Caco-2 (cell line): ENCODE measurements around the gene CFAP299. TPM values are rescaled to one million over a fixed set of nuclear protein-coding genes. Genes with fewer than 3 reads are reported as not detected.

Experiments
- BruUV-seq: library from RNA; stranded (reverse); fragments of 400-500 nt; replicated peaks from 2 replicates; lab custom pipeline; 2021; lab: Mats Ljungman, UMichigan
- CTCF ChIA-PET: fragments of 300-600 bp; sonication (Branson Sonifier 250); formaldehyde crosslinking; loops from one replicate; lab custom pipeline; 2022; ENCODE audit warnings: antibody characterized with exemption; lab: Charles Lee
- POLR2A ChIA-PET: fragments of 300-600 bp; sonication (Branson Sonifier 250); formaldehyde crosslinking; loops from one replicate; lab custom pipeline; 2022; ENCODE audit warnings: antibody characterized with exemption; lab: Charles Lee
- DNase-seq, 2 experiments: peaks; one replicate each; pipeline versions ENCODE4 v3.0.0 to v3.0.0-alpha.2; 2020 to 2022
- H3K27me3 ChIP-seq: replicated peaks from 2 replicates; pipeline ENCODE4 v1.6.0; 2011; ENCODE audit warnings: low read length; ENCODE audit not compliant: control insufficient read depth, insufficient read depth
- H3K36me3 ChIP-seq: 2 replicates; pipeline ENCODE4 v1.5.1; 2011; ENCODE audit warnings: low read length; ENCODE audit not compliant: control insufficient read depth, insufficient read depth
- H3K4me1 ChIP-seq: fragments of 250-450 bp; sonication (Bioruptor Pico); 2 replicates; pipeline ENCODE4 v1.5.1; 2020; ENCODE audit warnings: mild to moderate bottlenecking
- H3K4me3 ChIP-seq: 2 replicates; pipeline ENCODE4 v1.5.1; 2011; ENCODE audit warnings: low read depth, mild to moderate bottlenecking, control low read depth, low read length
- H3K9me3 ChIP-seq: fragments of 250-450 bp; sonication (Bioruptor Pico); 2 replicates; pipeline ENCODE4 v1.5.1; 2020; ENCODE audit warnings: mild to moderate bottlenecking, moderate library complexity
- H3K27ac Mint-ChIP-seq: one replicate; pipeline ENCODE4 v1.8.0; 2022; ENCODE audit warnings: mixed read lengths; ENCODE audit not compliant: unreplicated experiment
- H3K27me3 Mint-ChIP-seq: one replicate; pipeline ENCODE4 v1.8.0; 2022; ENCODE audit warnings: mixed read lengths; ENCODE audit not compliant: insufficient read depth, unreplicated experiment
- H3K36me3 Mint-ChIP-seq: one replicate; pipeline ENCODE4 v1.8.0; 2022; ENCODE audit warnings: mild to moderate bottlenecking, mixed read lengths; ENCODE audit not compliant: insufficient read depth, unreplicated experiment
- H3K4me1 Mint-ChIP-seq: one replicate; pipeline ENCODE4 v1.8.0; 2022; ENCODE audit warnings: low read depth, mixed read lengths; ENCODE audit not compliant: unreplicated experiment
- H3K4me3 Mint-ChIP-seq: one replicate; pipeline ENCODE4 v1.8.0; 2022; ENCODE audit warnings: mild to moderate bottlenecking, moderate library complexity, mixed read lengths; ENCODE audit not compliant: unreplicated experiment
- H3K9me3 Mint-ChIP-seq: one replicate; pipeline ENCODE4 v1.8.0; 2022; ENCODE audit warnings: mixed read lengths; ENCODE audit not compliant: unreplicated experiment
- intact Hi-C: fragments of 100-400 bp; cut with micrococcal nuclease; formaldehyde crosslinking; loops from one replicate; pipeline ENCODE4 v1.10.0; 2022; ENCODE audit not compliant: unreplicated experiment
- total RNA-seq: library from RNA; stranded (reverse); gene quantifications from 2 replicates; pipeline ENCODE4 v1.2.3, GENCODE V29; 2022
- TF ChIP-seq, protein P1 (sequence below), 2 experiments: fragments of 200-600 bp in 1 of 2; IDR thresholded peaks; 1 replicate in 1 of 2; 2 replicates in 1 of 2; pipeline versions ENCODE4 v1.5.1 to v1.8.0; 2011 to 2022; ENCODE audit warnings: antibody characterized with exemption in 1 of 2, control low read depth in 1 of 2, inconsistent platforms in 1 of 2, low read depth in 1 of 2, low read length in 1 of 2, mild to moderate bottlenecking in 1 of 2, moderate library complexity in 1 of 2; ENCODE audit not compliant: insufficient read depth in 1 of 2, severe bottlenecking in 1 of 2, unreplicated experiment in 1 of 2

The CFAP299 gene
- total RNA-seq, 1 experiment from 2014 or later: not detected

DNA sequence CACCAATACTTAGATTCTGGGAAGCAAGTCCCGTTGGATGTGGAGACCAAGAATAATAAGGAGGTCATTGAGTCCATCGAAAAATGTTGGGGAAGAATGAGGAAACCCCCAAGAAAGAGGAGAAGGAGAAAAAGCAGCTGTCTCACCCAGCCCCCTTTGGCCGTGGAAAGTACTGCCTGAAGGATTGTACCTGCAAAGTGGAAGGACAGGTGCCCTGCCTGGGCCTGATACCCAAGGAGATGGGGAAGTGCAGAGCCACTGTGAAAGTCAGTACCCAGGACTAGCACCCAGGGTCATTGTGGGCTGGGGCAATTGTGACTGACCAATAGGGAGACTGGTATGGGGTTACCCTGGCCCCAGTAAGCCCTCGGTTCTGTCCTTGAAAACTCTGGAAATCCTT, 13.8 kb upstream of the CFAP299 start:
- intact Hi-C loops: no loop called here
- no peak for DNase-seq
- no peak overlapping the region for H3K4me3 Mint-ChIP-seq
- ChIA-PET POLR2A (no interaction called here), CTCF (no interaction called here)
- no peak overlapping the region for H3K27ac Mint-ChIP-seq
- no peaks in the 10 kb centered on the region for H3K4me1 Mint-ChIP-seq
- peaks cover 7% of the 10 kb centered on the region for H3K27me3 Mint-ChIP-seq
- no TSS peak for BruUV-seq
- TF ChIP-seq, protein P1, sequence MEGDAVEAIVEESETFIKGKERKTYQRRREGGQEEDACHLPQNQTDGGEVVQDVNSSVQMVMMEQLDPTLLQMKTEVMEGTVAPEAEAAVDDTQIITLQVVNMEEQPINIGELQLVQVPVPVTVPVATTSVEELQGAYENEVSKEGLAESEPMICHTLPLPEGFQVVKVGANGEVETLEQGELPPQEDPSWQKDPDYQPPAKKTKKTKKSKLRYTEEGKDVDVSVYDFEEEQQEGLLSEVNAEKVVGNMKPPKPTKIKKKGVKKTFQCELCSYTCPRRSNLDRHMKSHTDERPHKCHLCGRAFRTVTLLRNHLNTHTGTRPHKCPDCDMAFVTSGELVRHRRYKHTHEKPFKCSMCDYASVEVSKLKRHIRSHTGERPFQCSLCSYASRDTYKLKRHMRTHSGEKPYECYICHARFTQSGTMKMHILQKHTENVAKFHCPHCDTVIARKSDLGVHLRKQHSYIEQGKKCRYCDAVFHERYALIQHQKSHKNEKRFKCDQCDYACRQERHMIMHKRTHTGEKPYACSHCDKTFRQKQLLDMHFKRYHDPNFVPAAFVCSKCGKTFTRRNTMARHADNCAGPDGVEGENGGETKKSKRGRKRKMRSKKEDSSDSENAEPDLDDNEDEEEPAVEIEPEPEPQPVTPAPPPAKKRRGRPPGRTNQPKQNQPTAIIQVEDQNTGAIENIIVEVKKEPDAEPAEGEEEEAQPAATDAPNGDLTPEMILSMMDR (IDR thresholded peaks at IDR 0.05; ENCODE audit: insufficient read depth in 1 of 2, low read depth in 1 of 2, low read length in 1 of 2, severe bottlenecking in 1 of 2, unreplicated experiment in 1 of 2): no peak
- no peaks in the 10 kb centered on the region for H3K36me3 Mint-ChIP-seq
- no peak overlapping the region for H3K4me3 ChIP-seq
- no peaks in the 10 kb centered on the region for H3K9me3 ChIP-seq
- no peaks in the 10 kb centered on the region for H3K4me1 ChIP-seq
- no peaks in the 10 kb centered on the region for H3K27me3 ChIP-seq
- H3K36me3 ChIP-seq: no peaks in the 10 kb centered on the region
- no peaks in the 10 kb centered on the region for H3K9me3 Mint-ChIP-seq

DNA sequence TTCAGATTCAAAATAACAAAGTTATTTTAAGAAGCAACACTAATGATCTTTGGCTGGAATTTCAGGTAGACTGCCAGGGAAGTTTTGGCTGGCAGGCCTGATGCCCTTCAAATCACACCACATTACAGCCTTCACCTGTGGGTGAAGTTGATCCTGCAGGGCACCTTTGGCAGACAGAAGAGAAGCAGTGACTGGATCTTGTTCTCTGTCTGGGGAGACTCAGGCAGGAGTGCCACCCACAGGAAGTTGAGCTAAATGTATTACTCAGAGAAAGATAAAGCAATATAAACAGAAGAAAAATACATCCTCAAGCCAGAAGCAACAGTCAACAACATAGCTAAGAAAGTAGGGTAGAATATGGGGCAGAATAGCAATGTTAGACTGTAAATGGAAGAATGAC, 12.8 kb upstream of the CFAP299 start:
- DNase-seq: no peak
- TF ChIP-seq, protein P1 (IDR thresholded peaks at IDR 0.05; ENCODE audit: insufficient read depth in 1 of 2, low read depth in 1 of 2, low read length in 1 of 2, severe bottlenecking in 1 of 2, unreplicated experiment in 1 of 2): no peak
- H3K36me3 ChIP-seq: no peaks in the 10 kb centered on the region
- Mint-ChIP-seq H3K27ac (no peak overlapping the region), H3K9me3 (no peaks in the 10 kb centered on the region), H3K27me3 (peaks cover 7% of the 10 kb centered on the region), H3K4me1 (no peaks in the 10 kb centered on the region), H3K36me3 (no peaks in the 10 kb centered on the region), H3K4me3 (no peak overlapping the region)
- H3K4me1 ChIP-seq: no peaks in the 10 kb centered on the region
- ChIA-PET CTCF (interaction anchor here (0.5 to 0.6 kb wide), 2 partner anchors 120 to 1383 kb away, joined by 3 to 4 read pairs; partner anchors contain the start of gene PAQR3), POLR2A (no interaction called here)
- no TSS peak for BruUV-seq
- intact Hi-C loops: no loop called here
- no peak overlapping the region for H3K4me3 ChIP-seq
- no peaks in the 10 kb centered on the region for H3K27me3 ChIP-seq
- no peaks in the 10 kb centered on the region for H3K9me3 ChIP-seq

GRCh38 chr4:80324171-80324570, 11.4 kb upstream of the CFAP299 start:
- H3K4me3 ChIP-seq: no peak overlapping the region

More at GRCh38 chr4:80324171-80324570, 11.4 kb upstream of the CFAP299 start:
- H3K9me3 Mint-ChIP-seq: no peaks in the 10 kb centered on the region
- no peaks in the 10 kb centered on the region for H3K9me3 ChIP-seq
- no TSS peak for BruUV-seq
- ChIA-PET CTCF (no interaction called here), POLR2A (no interaction called here)
- no peaks in the 10 kb centered on the region for H3K4me1 ChIP-seq
- H3K36me3 Mint-ChIP-seq: no peaks in the 10 kb centered on the region
- no peak overlapping the region for H3K27ac Mint-ChIP-seq
- no peak overlapping the region for H3K4me3 Mint-ChIP-seq
- peaks cover 7% of the 10 kb centered on the region for H3K27me3 Mint-ChIP-seq
- H3K27me3 ChIP-seq: no peaks in the 10 kb centered on the region
- no peak for DNase-seq
- H3K36me3 ChIP-seq: no peaks in the 10 kb centered on the region
- intact Hi-C loops: no loop called here
- TF ChIP-seq, protein P1 (IDR thresholded peaks at IDR 0.05; ENCODE audit: insufficient read depth in 1 of 2, low read depth in 1 of 2, low read length in 1 of 2, severe bottlenecking in 1 of 2, unreplicated experiment in 1 of 2): no peak
- H3K4me1 Mint-ChIP-seq: no peaks in the 10 kb centered on the region
